IMR-90 (cell line): Measurements from ENCODE around the gene ZNF436. TPM values are rescaled to one million over a fixed set of nuclear protein-coding genes. Genes with fewer than 3 reads are reported as not detected.

Experiments used
- ATAC-seq: fragments of 200-7000 bp; cut with Tn5 transposase; 2 replicates; pipeline ENCODE4 v1.9.1; 2020; ENCODE audit warnings: low read depth, mild to moderate bottlenecking, moderate library complexity
- BruUV-seq: library from RNA; stranded (reverse); fragments of 400-500 nt; replicated peaks from 2 replicates; lab custom pipeline; 2021; lab: Mats Ljungman, UMichigan
- CTCF ChIA-PET: fragments of 300-600 bp; formaldehyde crosslinking; extraction: SDS; loops from one replicate; lab custom pipeline; 2021; ENCODE audit warnings: antibody characterized with exemption; lab: Yijun Ruan, JAX
- POLR2A ChIA-PET: fragments of 300-600 bp; sonication (Branson Sonifier 250); formaldehyde crosslinking; loops from one replicate; lab custom pipeline; 2022; ENCODE audit warnings: antibody characterized with exemption; ENCODE audit not compliant: unreplicated experiment; lab: Charles Lee
- DNase-seq: peaks from one replicate; pipeline ENCODE4 v3.0.0; 2013
- H2AFZ ChIP-seq: replicated peaks from 2 replicates; pipeline ENCODE3; 2013; ENCODE audit warnings: low read length, mild to moderate bottlenecking; ENCODE audit not compliant: poor library complexity
- H2AK5ac ChIP-seq: 2 replicates; pipeline ENCODE4 v1.6.1; 2013; ENCODE audit warnings: low read depth, low read length, inconsistent platforms
- H2AK9ac ChIP-seq: replicated peaks from 2 replicates; pipeline ENCODE3; 2013; ENCODE audit warnings: mild to moderate bottlenecking, low read depth, low read length, moderate library complexity; ENCODE audit not compliant: poor library complexity
- H2BK120ac ChIP-seq: 2 replicates; pipeline ENCODE4 v1.6.1; 2013; ENCODE audit warnings: low read depth, low read length, inconsistent platforms
- H2BK15ac ChIP-seq: 3 replicates; pipeline ENCODE4 v1.6.1; 2013; ENCODE audit warnings: low read depth, low read length, inconsistent platforms
- H2BK20ac ChIP-seq: 2 replicates; pipeline ENCODE4 v1.6.1; 2013; ENCODE audit warnings: low read depth, mild to moderate bottlenecking, inconsistent platforms, low read length, moderate library complexity
- H2BK5ac ChIP-seq: 2 replicates; pipeline ENCODE4 v1.6.1; 2013; ENCODE audit warnings: mild to moderate bottlenecking, low read depth, low read length, inconsistent platforms; ENCODE audit not compliant: poor library complexity, severe bottlenecking
- H3K14ac ChIP-seq: replicated peaks from 2 replicates; pipeline ENCODE4 v1.6.1; 2013; ENCODE audit warnings: low read depth, low read length, inconsistent platforms
- H3K18ac ChIP-seq: 2 replicates; pipeline ENCODE4 v1.6.1; 2013; ENCODE audit warnings: low read depth, low read length, control low read depth
- H3K23ac ChIP-seq: 2 replicates; pipeline ENCODE4 v1.6.1; 2013; ENCODE audit warnings: low read depth, low read length, inconsistent platforms
- H3K27ac ChIP-seq: 2 replicates; pipeline ENCODE4 v1.5.1; 2013; ENCODE audit warnings: mild to moderate bottlenecking, control low read depth, low read length; ENCODE audit not compliant: insufficient read depth
- H3K27me3 ChIP-seq: 2 replicates; pipeline ENCODE4 v1.6.1; 2013; ENCODE audit warnings: low read length; ENCODE audit not compliant: control insufficient read depth, insufficient read depth
- H3K36me3 ChIP-seq: 2 replicates; pipeline ENCODE4 v1.6.1; 2013; ENCODE audit warnings: low read length, mixed read lengths; ENCODE audit not compliant: control insufficient read depth, insufficient read depth
- H3K4ac ChIP-seq: 2 replicates; pipeline ENCODE4 v1.6.1; 2013; ENCODE audit warnings: low read depth, low read length, inconsistent platforms
- H3K4me1 ChIP-seq: 2 replicates; pipeline ENCODE4 v1.6.1; 2013; ENCODE audit warnings: low read length, mixed read lengths; ENCODE audit not compliant: control insufficient read depth, insufficient read depth
- H3K4me2 ChIP-seq: 2 replicates; pipeline ENCODE4 v1.6.1; 2013; ENCODE audit warnings: low read depth, mild to moderate bottlenecking, control low read depth, low read length, moderate library complexity
- H3K4me3 ChIP-seq: 2 replicates; pipeline ENCODE4 v1.5.1; 2013; ENCODE audit warnings: low read depth, mild to moderate bottlenecking, control low read depth, low read length, moderate library complexity; ENCODE audit not compliant: insufficient read depth
- H3K56ac ChIP-seq: 2 replicates; pipeline ENCODE4 v1.6.1; 2013; ENCODE audit warnings: low read length, inconsistent platforms; ENCODE audit not compliant: insufficient read depth; ENCODE audit errors: extremely low read depth
- H3K79me1 ChIP-seq, 2 experiments: 2 replicates each; pipeline ENCODE4 v1.6.1; 2013; ENCODE audit warnings: low read length in 2 of 2, inconsistent platforms in 1 of 2, low read depth in 1 of 2
- H3K9ac ChIP-seq: 2 replicates; pipeline ENCODE4 v1.6.1; 2013; ENCODE audit warnings: low read depth, low read length, control low read depth
- H3K9me1 ChIP-seq: 2 replicates; pipeline ENCODE4 v1.6.1; 2013; ENCODE audit warnings: low read length, inconsistent platforms; ENCODE audit not compliant: insufficient read depth
- H3K9me3 ChIP-seq: 2 replicates; pipeline ENCODE4 v1.6.1; 2013; ENCODE audit warnings: low read length; ENCODE audit not compliant: control insufficient read depth, insufficient read depth
- H4K20me1 ChIP-seq: 2 replicates; pipeline ENCODE4 v1.6.1; 2013; ENCODE audit warnings: low read length, inconsistent platforms; ENCODE audit not compliant: insufficient read depth
- H4K5ac ChIP-seq: 2 replicates; pipeline ENCODE4 v1.6.1; 2013; ENCODE audit warnings: mild to moderate bottlenecking, low read depth, low read length, control low read depth
- H4K8ac ChIP-seq, 2 experiments: 2 replicates each; pipeline ENCODE4 v1.6.1; 2013; ENCODE audit warnings: low read depth in 2 of 2, low read length in 2 of 2, control low read depth in 1 of 2, inconsistent platforms in 1 of 2
- H4K91ac ChIP-seq: 2 replicates; pipeline ENCODE4 v1.6.1; 2013; ENCODE audit warnings: low read depth, low read length, inconsistent platforms; ENCODE audit not compliant: insufficient read depth
- BHLHE40 ChIP-seq: fragments of 150-350 bp; IDR thresholded peaks from 2 replicates; pipeline ENCODE4 v1.6.1; 2016; ENCODE audit warnings: mild to moderate bottlenecking, low read depth, low read length
- CEBPB ChIP-seq: IDR thresholded peaks from 2 replicates; pipeline ENCODE4 v1.6.1; 2012; ENCODE audit warnings: low read depth, low read length, improper control_type of control experiment
- CHD1 ChIP-seq: IDR thresholded peaks from 2 replicates; pipeline ENCODE4 v1.6.1; 2012; ENCODE audit warnings: low read depth, low read length, improper control_type of control experiment
- CTCF ChIP-seq: conservative IDR thresholded peaks from 2 replicates; pipeline ENCODE4 v1.5.1; 2012; ENCODE audit warnings: mild to moderate bottlenecking, low read depth, low read length, improper control_type of control experiment
- FOS ChIP-seq: fragments of 150-350 bp; IDR thresholded peaks from 2 replicates; pipeline ENCODE4 v1.6.1; 2016; ENCODE audit warnings: low read depth, low read length
- MAFK ChIP-seq: IDR thresholded peaks from 2 replicates; pipeline ENCODE4 v1.6.1; 2012; ENCODE audit warnings: low read depth, low read length, improper control_type of control experiment
- MAZ ChIP-seq: IDR thresholded peaks from 2 replicates; pipeline ENCODE4 v1.6.1; 2012; ENCODE audit warnings: low read depth, mild to moderate bottlenecking, low read length, improper control_type of control experiment, moderate library complexity, borderline replicate concordance
- MXI1 ChIP-seq: IDR thresholded peaks from 2 replicates; pipeline ENCODE4 v1.6.1; 2012; ENCODE audit warnings: low read depth, mild to moderate bottlenecking, low read length, moderate library complexity, borderline replicate concordance
- NFE2L2 ChIP-seq: fragments of 150-350 bp; IDR thresholded peaks from 2 replicates; pipeline ENCODE4 v1.6.1; 2016; ENCODE audit warnings: low read depth, mild to moderate bottlenecking, low read length
- POLR2A ChIP-seq: IDR thresholded peaks from 2 replicates; pipeline ENCODE4 v1.6.1; 2012; ENCODE audit warnings: mild to moderate bottlenecking, low read depth, low read length
- RAD21 ChIP-seq: IDR thresholded peaks from 2 replicates; pipeline ENCODE4 v1.6.1; 2012; ENCODE audit warnings: low read length, improper control_type of control experiment
- RCOR1 ChIP-seq: IDR thresholded peaks from 2 replicates; pipeline ENCODE4 v1.6.1; 2012; ENCODE audit warnings: mild to moderate bottlenecking, low read length, improper control_type of control experiment; ENCODE audit not compliant: insufficient replicate concordance
- RFX5 ChIP-seq: IDR thresholded peaks from 2 replicates; pipeline ENCODE4 v1.8.0; 2012; ENCODE audit warnings: low read depth, mild to moderate bottlenecking, low read length, moderate library complexity
- SMC3 ChIP-seq: fragments of 150-350 bp; IDR thresholded peaks from 2 replicates; pipeline ENCODE4 v1.6.1; 2016; ENCODE audit warnings: low read depth, mild to moderate bottlenecking, antibody characterized with exemption, low read length, moderate library complexity
- USF2 ChIP-seq: fragments of 150-350 bp; IDR thresholded peaks from 2 replicates; pipeline ENCODE4 v1.6.1; 2017; ENCODE audit warnings: mild to moderate bottlenecking, antibody characterized with exemption, low read length, low read depth
- WGBS, 2 experiments: methylation state at CpG; one replicate each; pipeline versions ENCODE4 v1.1.5 to v1.1.7; 2013; ENCODE audit warnings: missing lambda C conversion rate in 2 of 2; ENCODE audit not compliant: insufficient read length in 1 of 2; ENCODE audit errors: extremely low coverage in 2 of 2; 5-methylcytosine and 5-hydroxymethylcytosine counted together
- dilution Hi-C: fragments of 300-500 bp; cut with HindIII; formaldehyde crosslinking; loops from one replicate; pipeline ENCODE4 v1.14.3; 2018; ENCODE audit warnings: low sequenced_read_pairs; ENCODE audit not compliant: unreplicated experiment
- in situ Hi-C: fragments of 300-500 bp; cut with MboI; formaldehyde crosslinking; loops from 3 replicates; pipeline ENCODE4 v1.14.3; 2019; ENCODE audit warnings: low sequenced_read_pairs, inconsistent platforms, mixed read lengths
- intact Hi-C: fragments of 100-400 bp; cut with micrococcal nuclease; formaldehyde crosslinking; loops from 2 replicates; pipeline ENCODE4 v1.10.0; 2022
- polyA plus RNA-seq, 3 experiments: library from polyadenylated mRNA; depleted of rRNA; stranded (reverse); fragments of >200 nt; gene quantifications; 2 replicates each; pipeline ENCODE4 v1.2.3, GENCODE V29; 2012; ENCODE audit warnings: low replicate concordance in 1 of 3
- total RNA-seq: library from RNA; depleted of rRNA; stranded (reverse); fragments of >200 nt; gene quantifications from 2 replicates; pipeline ENCODE4 v1.2.3, GENCODE V29; 2012
- TF ChIP-seq, protein P1 (sequence below): fragments of 150-350 bp; IDR thresholded peaks from 2 replicates; pipeline ENCODE4 v1.6.1; 2016; ENCODE audit warnings: low read depth, mild to moderate bottlenecking, low read length, moderate library complexity, borderline replicate concordance

Gene ZNF436
- total and polyA plus RNA-seq, 2 of the 4 experiments (the other 2 are of a cell fraction), result 5.3 to 14.3 TPM

GRCh38 chr1:23366146-23366545 is 3.5 kb downstream of the ZNF436 start:
- H3K56ac ChIP-seq, result no peak overlapping the region
- no TSS peak for BruUV-seq
- no peak overlapping the region for H2BK15ac ChIP-seq
- no CpG with 5 or more reads among the region's 2 CpGs for WGBS, 2 experiments
- H4K20me1 ChIP-seq, result no peaks in the 10 kb centered on the region
- H4K5ac ChIP-seq, result no peak overlapping the region
- H2BK5ac ChIP-seq, result no peak overlapping the region
- TF ChIP-seq RAD21 (no peak), RFX5 (no peak), MAFK (no peak), RCOR1 (no peak), FOS (no peak), NFE2L2 (no peak), CEBPB (no peak), POLR2A (no peak), BHLHE40 (no peak), USF2 (no peak), CHD1 (no peak), MAZ (no peak), SMC3 (no peak), CTCF (no peak), MXI1 (no peak)
- TF ChIP-seq, protein P1, sequence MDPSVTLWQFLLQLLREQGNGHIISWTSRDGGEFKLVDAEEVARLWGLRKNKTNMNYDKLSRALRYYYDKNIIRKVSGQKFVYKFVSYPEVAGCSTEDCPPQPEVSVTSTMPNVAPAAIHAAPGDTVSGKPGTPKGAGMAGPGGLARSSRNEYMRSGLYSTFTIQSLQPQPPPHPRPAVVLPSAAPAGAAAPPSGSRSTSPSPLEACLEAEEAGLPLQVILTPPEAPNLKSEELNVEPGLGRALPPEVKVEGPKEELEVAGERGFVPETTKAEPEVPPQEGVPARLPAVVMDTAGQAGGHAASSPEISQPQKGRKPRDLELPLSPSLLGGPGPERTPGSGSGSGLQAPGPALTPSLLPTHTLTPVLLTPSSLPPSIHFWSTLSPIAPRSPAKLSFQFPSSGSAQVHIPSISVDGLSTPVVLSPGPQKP, result no peak
- DNase-seq (no peak), ATAC-seq (no peak)
- H3K79me1 ChIP-seq, result peaks cover 44 to 54% of the 10 kb centered on the region in 2 experiments
- no peaks in the 10 kb centered on the region for H3K27me3 ChIP-seq
- intact Hi-C loops, result no loop called here
- in situ Hi-C loops, result no loop called here
- H3K18ac ChIP-seq, result no peak overlapping the region
- POLR2A ChIA-PET, result no interaction called here
- peaks cover 31% of the 10 kb centered on the region for H3K9me3 ChIP-seq
- H2AK9ac ChIP-seq, result no peak overlapping the region
- peaks cover 13% of the 10 kb centered on the region for H3K4me1 ChIP-seq
- H3K4me3 ChIP-seq, result no peak overlapping the region
- H3K23ac ChIP-seq, result no peak overlapping the region
- H2BK20ac ChIP-seq, result no peak overlapping the region
- no peak overlapping the region for H3K4me2 ChIP-seq
- no peak overlapping the region for H2AK5ac ChIP-seq
- H4K8ac ChIP-seq, result no peak overlapping the region
- no peak overlapping the region for H2BK120ac ChIP-seq
- dilution Hi-C loops, result no loop called here
- H2AFZ ChIP-seq, result no peak overlapping the region
- no peak overlapping the region for H3K9ac ChIP-seq
- CTCF ChIA-PET, result no interaction called here
- no peak overlapping the region for H3K27ac ChIP-seq
- H3K9me1 ChIP-seq, result peaks cover 9% of the 10 kb centered on the region
- H3K14ac ChIP-seq, result no peak overlapping the region
- peaks cover 37% of the 10 kb centered on the region for H3K36me3 ChIP-seq
- no peak overlapping the region for H4K91ac ChIP-seq
- H3K4ac ChIP-seq, result no peak overlapping the region
